HG03097 (cell line): ENCODE measurements around the gene SIPA1L3.
"Not testable (repeated sequence)": the region's sequence is repeated elsewhere in the genome, so short reads cannot be mapped to it uniquely, and the experiment has no call there.

Experiments
- ATAC-seq: cut with Tn5 transposase; IDR thresholded peaks from one replicate; pipeline ENCODE4 v1.9.1; 2021; ENCODE audit not compliant: unreplicated experiment, low FRiP score

The SIPA1L3 gene, protein sequence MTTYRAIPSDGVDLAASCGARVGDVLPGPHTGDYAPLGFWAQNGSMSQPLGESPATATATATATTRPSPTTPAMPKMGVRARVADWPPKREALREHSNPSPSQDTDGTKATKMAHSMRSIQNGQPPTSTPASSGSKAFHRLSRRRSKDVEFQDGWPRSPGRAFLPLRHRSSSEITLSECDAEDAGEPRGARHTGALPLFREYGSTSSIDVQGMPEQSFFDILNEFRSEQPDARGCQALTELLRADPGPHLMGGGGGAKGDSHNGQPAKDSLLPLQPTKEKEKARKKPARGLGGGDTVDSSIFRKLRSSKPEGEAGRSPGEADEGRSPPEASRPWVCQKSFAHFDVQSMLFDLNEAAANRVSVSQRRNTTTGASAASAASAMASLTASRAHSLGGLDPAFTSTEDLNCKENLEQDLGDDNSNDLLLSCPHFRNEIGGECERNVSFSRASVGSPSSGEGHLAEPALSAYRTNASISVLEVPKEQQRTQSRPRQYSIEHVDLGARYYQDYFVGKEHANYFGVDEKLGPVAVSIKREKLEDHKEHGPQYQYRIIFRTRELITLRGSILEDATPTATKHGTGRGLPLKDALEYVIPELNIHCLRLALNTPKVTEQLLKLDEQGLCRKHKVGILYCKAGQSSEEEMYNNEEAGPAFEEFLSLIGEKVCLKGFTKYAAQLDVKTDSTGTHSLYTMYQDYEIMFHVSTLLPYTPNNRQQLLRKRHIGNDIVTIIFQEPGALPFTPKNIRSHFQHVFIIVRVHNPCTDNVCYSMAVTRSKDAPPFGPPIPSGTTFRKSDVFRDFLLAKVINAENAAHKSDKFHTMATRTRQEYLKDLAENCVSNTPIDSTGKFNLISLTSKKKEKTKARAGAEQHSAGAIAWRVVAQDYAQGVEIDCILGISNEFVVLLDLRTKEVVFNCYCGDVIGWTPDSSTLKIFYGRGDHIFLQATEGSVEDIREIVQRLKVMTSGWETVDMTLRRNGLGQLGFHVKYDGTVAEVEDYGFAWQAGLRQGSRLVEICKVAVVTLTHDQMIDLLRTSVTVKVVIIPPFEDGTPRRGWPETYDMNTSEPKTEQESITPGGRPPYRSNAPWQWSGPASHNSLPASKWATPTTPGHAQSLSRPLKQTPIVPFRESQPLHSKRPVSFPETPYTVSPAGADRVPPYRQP (N-terminal part only)

DNA sequence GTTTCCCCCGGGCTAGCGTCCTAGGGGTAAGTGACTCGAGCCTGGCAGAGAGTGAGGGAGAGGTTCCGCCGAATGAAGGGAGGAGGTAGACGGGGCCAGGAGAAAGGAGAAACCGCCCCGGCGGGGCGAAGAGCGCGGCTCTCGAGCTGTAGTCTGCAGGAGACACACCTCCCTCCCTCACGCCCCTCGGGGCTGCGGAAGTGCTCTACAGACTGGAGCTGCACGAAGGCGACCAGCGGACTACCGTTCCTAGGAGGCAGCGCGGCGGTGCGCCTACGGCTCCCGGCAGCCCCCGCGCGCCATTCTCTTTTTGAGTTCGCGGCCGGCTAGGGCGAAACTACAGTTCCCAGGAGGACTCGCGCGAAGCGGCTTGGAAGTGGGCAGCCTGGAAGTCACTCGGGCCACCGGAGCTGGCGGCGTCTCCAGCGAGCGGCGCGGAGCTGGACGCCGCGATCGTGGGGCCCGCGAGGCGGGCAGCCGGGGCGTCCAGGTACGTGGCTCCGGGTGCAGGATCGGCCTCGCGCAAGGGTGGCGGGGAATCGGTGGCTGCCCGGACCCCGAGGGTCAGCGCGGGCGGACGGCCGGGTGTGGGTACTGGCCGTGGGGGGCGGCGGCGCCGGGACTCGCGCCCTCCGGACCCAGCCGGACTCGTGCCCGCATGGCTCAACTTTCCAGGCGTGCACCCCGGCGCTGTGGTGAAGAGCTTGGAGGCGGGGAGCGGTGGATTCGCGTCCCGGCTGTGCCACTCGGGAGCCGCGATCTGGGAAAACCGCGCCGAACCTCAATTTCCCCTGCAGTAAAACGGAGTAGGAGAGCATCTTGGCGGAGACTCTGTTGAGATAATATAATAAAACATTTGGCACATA lies at the start of gene SIPA1L3:
Gene SIPA1L3 (plus strand): TSS at position 340 of the 866 bp plus-strand sequence. CDS start 174,358 bp downstream, outside the sequence.
- peak; percentile 88 for ATAC-seq

DNA sequence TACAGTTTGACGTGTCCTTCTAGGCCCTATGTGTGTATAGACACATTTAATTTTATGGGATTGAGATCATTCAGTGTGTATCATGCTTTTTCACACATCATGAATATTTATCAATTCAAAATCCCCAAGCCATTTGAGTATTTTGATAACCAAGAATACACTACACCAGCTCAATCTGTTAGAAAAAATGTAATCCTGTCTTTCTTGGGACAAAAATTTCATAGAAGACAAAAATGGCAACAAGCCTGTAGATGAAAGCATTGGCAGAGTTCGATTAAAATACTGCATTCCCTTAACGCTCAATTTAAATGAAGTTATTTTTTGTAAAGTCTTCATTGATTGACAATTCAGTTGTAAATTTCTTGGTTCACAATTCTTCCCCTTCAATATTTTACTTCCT lies 42.5 kb upstream of the SIPA1L3 start:
- ATAC-seq, result no peak

DNA sequence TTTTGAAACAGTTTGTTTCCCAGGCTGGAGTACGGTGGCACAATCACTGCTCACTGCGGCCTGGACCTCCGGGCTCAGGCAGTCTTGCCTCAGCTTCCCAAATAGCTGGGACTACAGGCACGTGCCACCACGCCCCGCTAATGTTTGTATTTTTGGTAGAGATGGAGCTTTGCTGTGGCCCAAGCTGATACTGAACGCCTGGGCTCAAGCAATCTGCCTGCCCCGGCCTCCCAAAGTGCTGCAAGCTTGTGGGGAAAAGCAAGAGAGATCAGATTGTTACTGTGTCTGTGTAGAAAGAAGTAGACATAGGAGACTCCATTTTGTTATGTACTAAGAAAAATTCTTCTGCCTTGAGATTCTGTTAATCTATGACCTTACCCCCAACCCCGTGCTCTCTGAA lies 41.1 kb upstream of the SIPA1L3 start:
- not testable (repeated sequence) for ATAC-seq

DNA sequence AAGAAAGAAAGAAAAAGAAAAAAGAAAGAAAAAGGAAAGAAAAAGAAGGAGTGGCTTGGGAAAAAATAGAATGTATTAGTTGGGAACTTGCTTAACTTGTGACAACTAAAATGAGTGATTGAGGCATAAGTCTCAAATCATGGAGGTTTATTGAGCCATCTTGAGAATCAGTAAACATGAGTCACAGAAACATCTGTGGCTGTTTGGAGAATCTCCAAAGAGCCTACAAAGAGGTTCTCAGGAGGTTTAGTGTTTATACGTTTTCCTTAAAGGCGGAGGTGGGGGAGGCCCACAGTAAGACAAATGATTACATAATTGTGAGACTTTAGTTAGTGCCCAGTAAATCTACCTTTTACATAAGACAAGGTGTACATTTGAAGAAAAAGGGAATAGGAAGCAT lies 39.2 kb upstream of the SIPA1L3 start:
- no peak for ATAC-seq

DNA sequence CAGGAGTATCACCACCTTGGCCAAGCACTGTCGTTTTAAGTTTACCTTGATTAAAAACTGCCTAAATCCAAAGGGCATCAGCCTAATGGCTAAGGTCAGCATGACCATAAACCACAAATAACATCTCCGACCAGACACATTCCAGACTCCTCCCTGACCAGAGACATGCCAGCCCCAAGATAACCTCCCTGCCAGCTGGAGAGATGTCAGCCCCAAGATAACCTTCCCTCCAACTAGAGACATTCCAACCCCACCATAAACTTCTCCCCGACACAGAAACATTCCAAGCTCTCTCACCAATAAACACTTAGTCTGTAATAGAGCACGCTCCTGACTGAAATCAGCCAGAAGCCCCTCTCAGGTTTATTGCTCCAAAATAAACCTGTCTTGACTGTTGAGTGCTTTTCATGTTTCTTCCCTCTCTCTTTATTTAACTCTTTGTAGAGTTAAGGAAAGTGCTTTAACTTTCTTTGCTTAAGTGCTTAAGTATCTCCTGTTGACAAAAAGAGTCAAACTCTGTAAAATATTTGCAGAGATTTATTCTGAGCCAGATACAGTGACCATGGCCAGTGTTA lies 37.2 kb upstream of the SIPA1L3 start:
- no peak for ATAC-seq

DNA sequence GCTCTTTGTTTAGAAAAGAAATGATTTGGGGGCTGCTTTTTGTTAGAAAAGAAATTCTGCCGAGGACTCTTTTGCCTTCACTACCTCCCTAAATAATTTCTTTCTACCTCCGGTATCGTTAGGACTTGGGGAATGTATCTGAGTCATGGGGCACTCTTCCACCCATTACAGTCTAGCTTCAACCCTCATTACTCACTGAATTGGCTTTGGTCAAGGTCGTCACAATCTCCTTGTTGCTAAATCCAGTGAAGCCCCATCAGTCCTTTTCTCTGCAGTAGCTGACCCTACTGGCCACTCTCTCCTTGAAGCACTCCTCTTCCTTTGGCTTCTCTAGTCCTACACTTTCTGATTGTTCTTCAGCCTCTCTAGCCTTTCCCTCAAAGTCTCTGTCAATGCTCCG lies 34.6 kb upstream of the SIPA1L3 start:
- no peak for ATAC-seq

DNA sequence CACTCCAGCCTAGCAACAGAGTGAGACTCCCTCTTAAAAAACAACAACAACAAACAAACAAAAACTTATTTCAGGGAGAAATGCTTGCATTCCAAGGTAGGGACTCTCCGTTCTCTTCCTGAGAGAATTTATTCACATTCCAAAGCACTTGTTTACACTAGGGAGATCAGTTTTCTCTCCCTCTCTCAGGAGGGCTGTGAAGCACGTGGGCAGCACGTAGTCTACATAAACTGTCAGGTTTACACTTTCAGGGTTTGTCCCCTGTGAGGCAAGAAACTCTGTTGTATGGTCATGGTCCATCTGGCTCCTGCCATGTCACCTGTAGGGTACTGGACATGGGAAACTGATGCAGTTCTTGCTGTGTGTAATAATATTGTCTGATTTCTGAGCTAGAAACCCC lies 32.2 kb upstream of the SIPA1L3 start:
- no peak for ATAC-seq

DNA sequence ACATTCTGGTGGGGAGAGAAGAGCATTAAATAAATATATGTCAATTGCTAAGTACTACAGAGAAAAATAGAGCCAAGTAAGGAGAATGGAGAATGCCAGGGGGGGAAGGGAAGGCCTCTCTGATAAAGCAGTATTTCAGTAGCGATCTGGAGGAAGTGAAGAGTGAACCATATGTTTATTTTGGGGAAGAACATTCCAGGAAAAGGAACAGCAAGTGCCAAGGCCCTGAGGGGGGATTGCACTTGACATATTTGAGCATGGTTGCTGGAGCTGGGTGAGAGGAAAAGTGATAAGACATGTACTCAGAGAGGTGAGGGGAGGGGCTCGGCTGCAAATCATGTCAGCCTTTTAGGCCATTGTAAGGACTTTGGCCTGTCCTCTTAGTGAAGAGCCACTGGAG lies 31.0 kb upstream of the SIPA1L3 start:
- no peak for ATAC-seq

DNA sequence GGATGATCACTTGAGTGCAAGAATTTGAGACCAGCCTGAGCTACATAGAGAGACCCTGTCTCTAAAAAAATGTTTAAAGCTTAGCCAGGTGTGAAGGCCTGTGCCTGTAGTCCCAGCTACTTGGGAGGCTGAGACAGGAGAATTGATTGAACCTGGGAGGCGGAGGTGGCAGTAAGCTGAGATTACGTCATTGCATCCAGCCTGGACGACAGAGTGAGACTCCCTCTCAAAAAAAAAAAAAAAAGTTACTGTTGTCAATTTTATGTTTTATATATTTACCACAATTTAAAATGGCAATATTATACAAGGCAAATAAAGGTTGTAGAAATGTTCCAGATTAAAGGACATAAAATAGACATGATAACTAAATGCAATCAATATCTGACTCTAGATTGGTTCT lies 29.9 kb upstream of the SIPA1L3 start:
- ATAC-seq, result no peak

DNA sequence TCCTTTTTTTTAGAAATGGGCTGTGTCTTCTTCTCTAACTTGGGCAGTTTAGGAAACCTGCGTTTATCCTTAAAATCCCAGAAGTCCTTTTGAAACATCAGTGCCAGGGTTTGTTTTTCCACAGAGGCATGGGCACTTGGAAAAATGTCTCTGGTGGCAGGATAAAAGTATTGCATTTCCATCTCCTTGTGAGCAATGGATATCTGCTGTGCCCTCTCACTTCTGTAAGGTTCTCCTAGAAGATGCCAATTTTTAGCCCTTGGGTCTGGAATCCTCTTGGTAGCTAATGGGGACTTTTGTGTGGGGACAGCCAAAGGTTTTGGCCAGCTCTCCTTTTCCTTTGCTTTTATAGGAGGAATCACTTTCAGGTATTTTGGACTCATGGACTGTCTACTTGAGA lies 21.6 kb upstream of the SIPA1L3 start:
- no peak for ATAC-seq

DNA sequence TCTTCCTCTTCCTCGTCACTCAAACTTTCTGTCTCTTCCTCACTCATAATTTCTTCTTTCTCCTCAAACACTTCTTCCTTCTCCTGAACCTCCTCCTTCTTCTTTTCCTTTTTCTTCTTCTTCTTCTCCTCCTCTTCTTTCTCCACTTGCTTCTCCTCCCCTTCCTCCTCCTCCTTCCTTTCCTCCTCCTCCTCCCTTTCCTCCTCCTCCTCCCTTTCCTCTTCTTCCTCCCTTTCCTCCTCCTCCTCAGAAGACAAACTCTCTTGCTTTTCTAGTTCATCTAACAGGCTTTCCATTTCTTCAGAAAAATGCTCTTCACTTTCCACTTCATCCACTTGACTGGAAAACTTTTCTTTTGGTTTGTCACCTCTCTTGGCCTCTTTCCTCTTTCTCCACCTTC lies 20.4 kb upstream of the SIPA1L3 start:
- no peak for ATAC-seq

DNA sequence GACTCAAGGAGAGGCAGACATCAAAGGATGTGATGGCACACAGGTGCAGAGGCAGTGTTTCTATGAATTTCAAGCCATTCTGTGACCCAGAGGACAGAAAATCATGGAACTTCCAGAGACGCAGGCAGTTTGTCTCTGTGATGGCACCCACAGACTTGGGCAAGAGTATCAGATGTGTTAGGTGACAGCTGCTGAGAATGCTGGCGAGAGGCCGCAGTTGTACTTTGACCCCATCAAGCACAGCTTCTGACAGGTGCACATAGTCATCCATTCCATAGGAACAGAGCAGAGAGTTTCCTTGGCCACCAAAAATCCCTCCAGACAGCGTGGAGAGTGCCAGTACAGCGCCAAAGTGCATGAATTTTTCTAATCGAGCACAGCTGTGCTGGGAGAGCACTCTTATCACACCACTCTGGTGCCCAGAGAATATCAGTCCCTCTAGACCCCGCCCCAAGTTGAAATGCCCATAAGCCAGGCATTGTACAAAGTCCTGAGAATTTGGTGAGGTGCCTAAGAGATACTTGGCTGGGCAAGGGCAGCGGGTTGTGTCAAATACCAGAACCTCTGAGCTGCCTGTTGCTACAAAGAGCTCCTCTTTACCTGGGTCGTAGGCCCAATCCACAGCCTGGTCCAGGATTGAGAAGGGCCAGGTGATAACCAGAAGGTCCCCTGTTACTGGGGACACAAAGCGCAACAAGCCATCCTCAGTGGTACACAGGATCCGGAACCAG lies 13.0 kb upstream of the SIPA1L3 start:
- no peak for ATAC-seq

DNA sequence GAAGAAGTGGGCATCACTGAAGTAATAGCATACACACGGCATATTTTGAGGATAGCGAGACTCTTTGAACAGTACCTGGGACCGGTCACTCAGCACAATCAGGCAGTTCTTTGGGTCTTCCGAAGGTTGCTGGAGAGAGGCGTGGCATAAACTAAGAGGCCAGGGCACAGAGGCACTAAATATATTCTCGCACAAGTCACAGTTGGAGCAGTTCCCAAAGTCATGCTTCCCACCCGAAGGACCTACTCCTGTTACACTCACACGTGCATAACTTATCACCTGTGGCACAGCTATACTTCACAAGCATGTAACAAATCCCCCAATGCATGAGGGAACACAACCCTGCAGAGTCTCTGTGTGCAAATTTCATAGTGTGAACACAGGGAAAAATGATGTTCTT lies 10.8 kb upstream of the SIPA1L3 start:
- no peak for ATAC-seq

DNA sequence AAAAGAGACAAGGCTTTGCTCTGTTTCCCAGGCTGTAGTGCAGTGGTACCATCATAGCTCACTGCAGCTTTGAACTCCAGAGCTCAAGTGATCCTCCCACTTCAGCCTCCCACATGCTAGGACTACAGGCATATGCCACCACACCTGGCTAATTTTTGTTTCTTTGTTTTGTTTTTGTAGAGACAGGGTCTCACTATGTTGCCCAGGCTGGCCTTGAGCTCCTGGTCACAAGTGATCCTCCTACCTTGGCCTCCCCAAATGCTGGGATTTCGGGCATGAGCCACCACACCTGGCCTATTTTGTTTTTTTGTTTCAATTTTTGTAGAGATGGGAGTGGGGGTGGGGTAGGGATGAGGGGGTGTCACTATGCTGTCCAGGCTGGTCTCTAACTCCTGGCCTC lies 7.6 kb upstream of the SIPA1L3 start:
- ATAC-seq, result no peak

DNA sequence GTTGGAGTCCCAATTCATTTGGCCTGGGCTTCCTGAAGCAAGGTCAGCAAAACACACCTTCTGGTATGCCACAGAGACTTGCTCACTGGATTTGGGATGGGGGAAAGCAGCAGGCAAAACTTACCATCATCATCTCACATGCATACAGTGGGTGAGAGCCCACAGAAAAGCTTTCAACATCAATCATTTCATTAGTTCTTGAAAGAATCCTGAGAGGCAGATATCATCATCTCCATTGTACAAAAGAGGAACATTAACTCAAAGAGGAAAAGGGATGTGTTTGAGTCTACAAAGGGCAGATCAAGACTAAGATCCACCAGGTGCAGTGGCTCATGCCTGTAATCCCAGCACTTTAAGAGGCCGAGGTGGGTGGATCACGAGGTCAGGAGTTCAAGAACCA lies 7.0 kb upstream of the SIPA1L3 start:
- no peak for ATAC-seq

DNA sequence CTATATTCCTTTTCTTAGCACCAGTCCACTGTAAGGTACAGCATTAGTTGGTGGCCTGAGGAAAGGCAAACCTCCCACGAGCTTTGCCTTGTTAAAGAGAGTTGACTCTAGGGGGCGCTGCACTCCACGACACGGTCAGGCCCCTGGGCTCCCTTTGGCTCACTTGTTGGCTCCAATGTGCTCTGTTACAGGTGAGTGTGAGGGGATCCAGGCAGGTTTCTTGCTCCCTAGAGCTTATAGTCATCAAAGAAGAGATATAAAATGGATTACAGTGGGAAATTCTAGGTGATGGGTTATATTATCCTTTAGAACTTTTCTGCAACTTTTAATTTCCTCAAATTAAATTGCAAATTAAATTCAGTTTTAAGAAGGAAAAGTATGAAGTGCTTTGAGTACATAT lies 4.3 kb upstream of the SIPA1L3 start:
- ATAC-seq, result peak; percentile 37

DNA sequence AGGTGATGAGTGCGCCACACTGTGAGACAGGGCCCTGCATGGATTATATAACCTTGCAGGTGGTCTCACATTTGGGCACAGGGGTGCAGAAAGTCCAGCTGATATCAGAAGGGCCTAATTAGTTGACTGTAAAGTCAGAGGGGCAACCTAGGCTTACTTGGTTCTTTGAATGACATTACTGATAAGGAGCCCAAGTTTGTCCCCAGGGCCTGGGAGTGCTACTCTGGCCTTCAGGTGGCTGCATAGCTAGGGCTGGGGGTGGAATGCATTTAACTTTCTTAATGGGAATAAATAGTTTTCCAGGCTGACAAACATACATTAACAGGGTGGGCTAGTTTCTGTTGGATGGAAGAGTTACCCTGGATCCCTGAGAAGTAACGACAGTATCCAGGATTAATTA lies 3.9 kb upstream of the SIPA1L3 start:
- no peak for ATAC-seq

DNA sequence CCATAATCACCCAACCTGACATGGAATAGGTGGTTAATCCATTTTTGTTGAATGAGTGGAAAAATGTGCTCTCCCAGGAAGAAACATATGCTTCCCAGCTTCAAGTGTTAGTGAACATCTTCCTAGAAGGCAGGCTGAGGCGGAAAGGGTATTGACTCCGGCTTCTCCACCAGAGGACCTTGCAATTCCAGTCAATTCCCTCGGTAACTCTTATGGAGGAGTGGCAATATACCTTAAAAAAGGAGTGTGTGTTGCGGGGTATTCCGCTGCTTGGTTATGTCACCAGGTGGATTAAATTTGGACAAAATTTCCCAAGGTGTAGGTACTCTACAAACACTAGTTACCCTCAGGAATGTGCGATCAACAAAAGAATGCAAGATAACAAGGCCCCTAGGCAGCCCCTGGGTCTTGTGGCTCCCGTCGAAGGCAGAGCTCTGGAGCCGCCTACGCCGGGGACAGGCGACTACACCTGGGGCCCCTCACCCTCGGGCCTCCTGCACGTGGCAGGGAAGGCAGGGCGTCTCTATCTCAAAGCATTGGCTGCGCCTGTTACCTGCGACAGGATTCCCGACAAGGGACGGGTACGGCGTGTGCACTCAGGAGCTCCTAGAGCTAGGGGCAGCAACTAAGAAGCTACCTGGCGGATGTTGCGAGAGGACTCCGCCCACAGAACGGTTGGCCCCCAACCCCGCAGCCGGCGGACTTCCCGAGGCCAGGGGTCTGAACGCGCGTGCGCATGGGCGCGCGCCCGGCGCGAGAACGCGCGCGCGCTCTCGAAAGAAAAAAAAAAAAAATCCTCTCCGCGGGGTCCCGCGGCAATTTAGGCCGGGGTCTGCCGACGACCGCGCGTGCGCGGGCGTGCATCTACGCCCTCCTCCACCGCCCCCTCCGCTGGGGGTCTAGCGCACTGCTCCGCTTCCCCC lies 801 bp upstream of the SIPA1L3 start, which contains the start of gene WDR87:
Gene WDR87 (minus strand): TSS at position 649 of the 923 bp plus-strand sequence. CDS start 8,355 bp downstream, outside the sequence.
- ATAC-seq, result no peak
